DMS114 treated with DMSO at 0.1 percent for 48 hours (cell line): ENCODE data around the gene HOXA10.

ENCODE experiments used
- DNase-seq: peaks from one replicate; lab custom pipeline; 2025; ENCODE audit not compliant: unreplicated experiment; lab: John Stamatoyannopoulos, UW

The HOXA10 gene

GRCh38 chr7:27132978-27133377 is 41.1 kb downstream of the HOXA10 start:
- no peak for DNase-seq

- DNase-seq: no peak
These were observed 41.9 kb downstream of the HOXA10 start for GRCh38 chr7:27132214-27132613.

- no peak for DNase-seq
These were observed 42.7 kb downstream of the HOXA10 start for GRCh38 chr7:27131390-27131819.

GRCh38 chr7:27130540-27131389 is 43.4 kb downstream of the HOXA10 start, which contains the start of gene HOXA4:
Gene HOXA4 (minus strand): TSS chr7:27130757. CDS start chr7:27130733, 24 bp downstream.
- DNase-seq: peak; percentile 85

GRCh38 chr7:27129729-27130539 is 44.2 kb downstream of the HOXA10 start:
- DNase-seq: no peak

GRCh38 chr7:27128776-27129728 is 45.1 kb downstream of the HOXA10 start:
- no peak for DNase-seq

GRCh38 chr7:27128034-27128433 is 46.1 kb downstream of the HOXA10 start:
- no peak for DNase-seq

- no peak for DNase-seq
These were observed 47.4 kb downstream of the HOXA10 start for GRCh38 chr7:27126596-27127327.

GRCh38 chr7:27125986-27126394 is 48.1 kb downstream of the HOXA10 start:
- DNase-seq: no peak

- DNase-seq: no peak
These were observed 49.0 kb downstream of the HOXA10 start for GRCh38 chr7:27124902-27125689.

- no peak for DNase-seq
These were observed 49.8 kb downstream of the HOXA10 start for GRCh38 chr7:27124096-27124901.

- DNase-seq: no peak
These were observed 50.6 kb downstream of the HOXA10 start for GRCh38 chr7:27123477-27124053.

GRCh38 chr7:27123007-27123476 is 51.1 kb downstream of the HOXA10 start:
- no peak for DNase-seq

- DNase-seq: no peak
These were observed 51.8 kb downstream of the HOXA10 start for GRCh38 chr7:27122077-27122910.

- DNase-seq: no peak
These were observed 52.4 kb downstream of the HOXA10 start for GRCh38 chr7:27121684-27122076.
